ENCODE measurements around the gene DDN.
A peak's percentile ranks its signal among the peaks of the same experiment; 100 is the strongest.

DDN gene

DNA sequence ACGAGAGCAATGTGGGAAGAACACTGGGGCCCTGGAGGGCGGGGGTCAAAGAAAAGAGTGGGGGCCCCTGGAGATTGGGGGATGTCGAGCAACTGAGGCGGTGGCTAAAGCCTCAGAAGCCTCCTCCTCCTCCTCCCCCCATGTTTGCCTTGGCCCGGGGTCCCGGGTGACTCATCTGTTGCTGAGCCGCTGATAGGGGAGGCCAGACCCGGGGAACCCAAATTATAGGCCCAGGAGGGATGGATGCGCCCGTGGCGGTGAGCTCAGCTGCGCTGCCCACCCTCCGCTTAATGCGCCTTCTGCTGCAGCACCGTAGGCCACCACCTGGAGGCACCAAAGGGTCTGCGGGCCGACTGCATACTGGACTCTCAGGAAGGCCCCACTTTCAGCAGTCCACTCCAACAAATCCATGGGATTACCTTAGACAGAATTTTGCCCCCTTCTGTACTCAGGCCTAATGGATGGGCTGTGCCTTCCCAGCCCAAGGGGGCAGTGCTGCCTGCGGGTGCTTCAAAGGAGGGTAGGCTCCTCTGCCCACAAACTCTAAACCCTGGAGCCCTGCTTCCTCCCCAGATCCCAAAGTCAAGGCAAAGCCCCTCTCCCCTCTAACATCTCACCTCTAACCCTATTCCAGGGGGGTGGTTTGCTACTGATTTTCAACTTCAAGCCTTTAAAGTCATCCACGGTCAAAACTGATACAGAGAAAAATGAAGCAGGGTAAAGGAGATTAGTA, 25.1 kb downstream of the DDN start:
- TF ChIP-seq, protein P1, sequence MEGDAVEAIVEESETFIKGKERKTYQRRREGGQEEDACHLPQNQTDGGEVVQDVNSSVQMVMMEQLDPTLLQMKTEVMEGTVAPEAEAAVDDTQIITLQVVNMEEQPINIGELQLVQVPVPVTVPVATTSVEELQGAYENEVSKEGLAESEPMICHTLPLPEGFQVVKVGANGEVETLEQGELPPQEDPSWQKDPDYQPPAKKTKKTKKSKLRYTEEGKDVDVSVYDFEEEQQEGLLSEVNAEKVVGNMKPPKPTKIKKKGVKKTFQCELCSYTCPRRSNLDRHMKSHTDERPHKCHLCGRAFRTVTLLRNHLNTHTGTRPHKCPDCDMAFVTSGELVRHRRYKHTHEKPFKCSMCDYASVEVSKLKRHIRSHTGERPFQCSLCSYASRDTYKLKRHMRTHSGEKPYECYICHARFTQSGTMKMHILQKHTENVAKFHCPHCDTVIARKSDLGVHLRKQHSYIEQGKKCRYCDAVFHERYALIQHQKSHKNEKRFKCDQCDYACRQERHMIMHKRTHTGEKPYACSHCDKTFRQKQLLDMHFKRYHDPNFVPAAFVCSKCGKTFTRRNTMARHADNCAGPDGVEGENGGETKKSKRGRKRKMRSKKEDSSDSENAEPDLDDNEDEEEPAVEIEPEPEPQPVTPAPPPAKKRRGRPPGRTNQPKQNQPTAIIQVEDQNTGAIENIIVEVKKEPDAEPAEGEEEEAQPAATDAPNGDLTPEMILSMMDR (IDR thresholded peaks at IDR 0.05; ENCODE audit: low read depth, low read length): peak; percentile 32
- TF ChIP-seq, protein P2, sequence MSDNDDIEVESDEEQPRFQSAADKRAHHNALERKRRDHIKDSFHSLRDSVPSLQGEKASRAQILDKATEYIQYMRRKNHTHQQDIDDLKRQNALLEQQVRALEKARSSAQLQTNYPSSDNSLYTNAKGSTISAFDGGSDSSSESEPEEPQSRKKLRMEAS (IDR thresholded peaks at IDR 0.05; ENCODE audit: low read depth, low read length): no peak
- H3K4me3 ChIP-seq (ENCODE audit: low read depth, low read length): no peak overlapping the region
- peak; percentile 46 for DNase-seq (ENCODE audit: low read depth)

DNA sequence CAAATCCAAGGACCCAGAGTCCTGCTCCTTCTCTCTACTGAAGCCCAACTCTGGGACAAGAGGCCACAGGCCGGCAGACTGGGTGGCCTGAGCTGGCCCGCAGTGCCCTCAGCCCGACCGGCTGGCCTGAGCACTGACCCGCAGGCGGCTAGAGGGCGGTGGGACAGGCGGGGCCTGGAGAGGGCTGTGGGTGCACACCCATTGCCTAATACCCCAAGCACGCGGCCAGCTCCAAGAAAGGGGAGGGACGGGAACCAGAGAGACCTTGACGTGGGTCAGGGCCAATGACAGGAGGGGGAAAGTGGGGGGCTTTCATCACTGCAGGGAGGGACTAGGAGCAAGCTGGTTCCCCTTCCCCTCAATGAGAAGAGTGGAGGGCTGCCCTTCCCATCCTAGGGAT, 25.6 kb downstream of the DDN start:
- DNase-seq (ENCODE audit: low read depth): peak; percentile 51
- no peak overlapping the region for H3K4me3 ChIP-seq (ENCODE audit: low read depth, low read length)
- TF ChIP-seq, protein P2 (IDR thresholded peaks at IDR 0.05; ENCODE audit: low read depth, low read length): no peak
- TF ChIP-seq, protein P1 (IDR thresholded peaks at IDR 0.05; ENCODE audit: low read depth, low read length): no peak
- no peak for TF ChIP-seq POLR2A (IDR thresholded peaks at IDR 0.05; ENCODE audit: extremely low read depth, insufficient read length)
- TF ChIP-seq MYC (IDR thresholded peaks at IDR 0.05; ENCODE audit: low read depth, low read length): no peak

DNA sequence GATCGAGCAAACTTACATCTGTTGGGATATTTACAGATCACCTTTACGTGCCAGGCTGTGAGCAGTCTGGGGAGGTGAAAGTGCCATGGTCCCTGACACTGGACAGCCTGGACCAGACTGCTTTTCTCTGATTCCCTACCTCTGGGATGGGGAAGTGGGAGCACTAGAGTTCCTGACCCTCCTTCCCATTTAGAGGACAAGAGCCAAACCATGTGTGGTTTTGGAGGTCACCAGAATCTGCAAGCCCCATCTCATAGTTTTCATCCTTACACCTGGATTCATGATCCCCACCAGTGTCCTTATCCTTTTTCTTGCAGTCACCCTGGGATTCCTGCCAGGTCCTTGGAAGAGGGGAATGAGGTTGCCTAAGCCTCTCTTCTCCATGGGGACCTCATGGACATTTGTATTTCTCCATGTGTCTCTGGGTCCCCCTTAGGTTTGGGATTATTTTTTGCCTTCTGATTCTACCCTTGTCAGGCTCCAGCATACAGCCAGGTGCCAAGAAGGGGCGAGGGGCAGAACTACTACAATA, 26.2 kb downstream of the DDN start:
- no peak for DNase-seq (ENCODE audit: low read depth)
- TF ChIP-seq POLR2A (IDR thresholded peaks at IDR 0.05; ENCODE audit: extremely low read depth, insufficient read length) (no peak), MYC (IDR thresholded peaks at IDR 0.05; ENCODE audit: low read depth, low read length) (no peak)
- TF ChIP-seq, protein P2 (IDR thresholded peaks at IDR 0.05; ENCODE audit: low read depth, low read length): no peak; the same call in 1 of the 2 replicates
- TF ChIP-seq, protein P1 (IDR thresholded peaks at IDR 0.05; ENCODE audit: low read depth, low read length): no peak
- H3K4me3 ChIP-seq (ENCODE audit: low read depth, low read length): no peak overlapping the region

DNA sequence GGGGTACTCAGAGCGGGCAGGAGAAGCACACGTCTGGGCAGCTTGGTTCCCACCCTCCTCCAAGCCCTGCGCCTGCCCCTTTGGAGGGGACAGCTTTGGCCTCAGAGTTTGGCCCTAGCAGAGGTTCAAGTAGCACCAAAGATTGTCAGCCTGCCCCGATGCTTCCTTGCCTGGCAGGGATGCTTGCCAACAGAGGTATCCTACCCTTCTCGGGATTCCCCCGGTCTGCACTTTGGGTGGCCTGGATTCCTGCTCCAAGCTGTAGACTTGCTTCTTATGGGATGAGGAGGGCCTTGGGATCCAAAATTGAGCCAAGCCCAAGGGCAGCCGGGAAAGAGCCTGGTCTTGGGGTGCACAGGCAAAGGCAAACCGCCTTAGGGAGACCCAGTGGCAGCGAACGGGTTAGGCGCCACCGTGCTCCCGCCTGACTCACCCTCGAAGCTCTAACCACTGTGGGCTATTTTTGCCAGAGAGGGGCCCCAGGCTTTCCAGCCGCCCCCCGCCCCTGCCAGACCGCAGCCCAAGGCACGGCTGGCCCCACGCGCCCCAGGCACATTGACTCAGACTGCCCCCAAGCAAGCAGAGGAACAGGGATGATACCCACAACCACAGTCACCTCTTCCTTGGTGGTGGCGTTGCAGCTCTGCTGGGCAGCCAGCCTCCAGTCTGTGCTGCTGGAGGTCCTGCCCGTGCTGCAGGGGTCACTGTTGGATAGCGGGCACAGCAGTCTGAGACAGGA, 26.8 kb downstream of the DDN start:
- DNase-seq (ENCODE audit: low read depth): peak; percentile 98
- H3K4me3 ChIP-seq (ENCODE audit: low read depth, low read length): peak overlapping the region; percentile 58
- TF ChIP-seq POLR2A (IDR thresholded peaks at IDR 0.05; ENCODE audit: extremely low read depth, insufficient read length): no peak
- TF ChIP-seq, protein P1 (IDR thresholded peaks at IDR 0.05; ENCODE audit: low read depth, low read length): peak; percentile 60
- TF ChIP-seq, protein P2 (IDR thresholded peaks at IDR 0.05; ENCODE audit: low read depth, low read length): no peak
- no peak; the same call in none of the 2 replicates for TF ChIP-seq MYC (IDR thresholded peaks at IDR 0.05; ENCODE audit: low read depth, low read length)

DNA sequence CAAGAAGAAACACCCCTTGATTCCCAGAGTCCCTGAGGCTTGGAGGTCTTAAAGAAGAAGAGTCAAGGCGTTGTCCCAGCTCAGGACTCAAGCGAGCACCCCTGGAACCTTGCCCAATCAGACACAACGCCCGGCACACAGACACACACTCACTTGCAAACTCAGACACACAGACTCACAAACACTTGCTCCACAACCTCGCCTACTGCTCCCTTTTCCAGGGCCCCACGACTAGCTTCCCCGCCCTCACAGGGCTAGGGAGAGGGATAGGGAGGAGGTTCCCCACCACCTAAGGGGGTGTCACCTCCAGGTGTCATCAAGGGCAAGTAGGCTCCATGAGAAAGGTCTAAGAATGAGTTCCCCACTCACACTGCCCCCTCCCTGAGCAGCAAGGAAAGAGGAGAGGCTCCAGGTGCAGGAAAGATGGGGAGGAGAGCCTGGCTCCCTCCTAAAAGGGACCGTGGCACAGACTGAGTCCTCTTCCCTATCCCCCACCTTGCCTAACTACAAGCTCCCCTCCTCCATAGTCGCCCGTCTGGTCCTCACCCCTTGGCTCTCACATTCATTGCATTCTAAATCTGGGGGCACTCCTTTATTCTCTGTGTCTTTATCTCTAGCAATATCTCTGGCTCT, 28.4 kb downstream of the DDN start:
- TF ChIP-seq MYC (IDR thresholded peaks at IDR 0.05; ENCODE audit: low read depth, low read length) (no peak), POLR2A (IDR thresholded peaks at IDR 0.05; ENCODE audit: extremely low read depth, insufficient read length) (no peak)
- TF ChIP-seq, protein P2 (IDR thresholded peaks at IDR 0.05; ENCODE audit: low read depth, low read length): no peak
- TF ChIP-seq, protein P1 (IDR thresholded peaks at IDR 0.05; ENCODE audit: low read depth, low read length): no peak
- DNase-seq (ENCODE audit: low read depth): no peak
- peak overlapping the region; percentile 58 for H3K4me3 ChIP-seq (ENCODE audit: low read depth, low read length)

Data from NB4 (cell line).